ENCODE results near the gene CRYBB1.

Gene CRYBB1

GRCh38 chr22:26651815-26652214 is 34.0 kb upstream of the CRYBB1 start:
- TF ChIP-seq TSHZ2 (CRISPR knock-in tag; IDR thresholded peaks at IDR 0.05) (no peak), ZFP3 (CRISPR knock-in tag; IDR thresholded peaks at IDR 0.05) (no peak), PATZ1 (CRISPR knock-in tag; IDR thresholded peaks at IDR 0.05; ENCODE audit: borderline replicate concordance) (no peak), SNAI2 (CRISPR knock-in tag; IDR thresholded peaks at IDR 0.05) (no peak), OSR1 (CRISPR knock-in tag; IDR thresholded peaks at IDR 0.05) (no peak), ARNTL (CRISPR knock-in tag; IDR thresholded peaks at IDR 0.05; ENCODE audit: borderline replicate concordance, low read depth) (no peak), CREB5 (CRISPR knock-in tag; IDR thresholded peaks at IDR 0.05; ENCODE audit: low read depth) (no peak)
- ATAC-seq = no peak

GRCh38 chr22:26650722-26651421 is 33.0 kb upstream of the CRYBB1 start:
- TF ChIP-seq TCF4 (CRISPR knock-in tag; IDR thresholded peaks at IDR 0.05; ENCODE audit: borderline replicate concordance) = no peak
- no peak for TF ChIP-seq ZNF70 (CRISPR knock-in tag; IDR thresholded peaks at IDR 0.05)
- no peak for TF ChIP-seq CREB5 (CRISPR knock-in tag; IDR thresholded peaks at IDR 0.05; ENCODE audit: low read depth)
- no peak for TF ChIP-seq SNAI2 (CRISPR knock-in tag; IDR thresholded peaks at IDR 0.05)
- no peak for TF ChIP-seq POU6F1 (CRISPR knock-in tag; IDR thresholded peaks at IDR 0.05; ENCODE audit: borderline replicate concordance, low read depth)
- no peak for TF ChIP-seq ZFP30 (CRISPR knock-in tag; IDR thresholded peaks at IDR 0.05)
- no peak for TF ChIP-seq PPARA (CRISPR knock-in tag; IDR thresholded peaks at IDR 0.05; ENCODE audit: borderline replicate concordance)
- no peak for TF ChIP-seq PATZ1 (CRISPR knock-in tag; IDR thresholded peaks at IDR 0.05; ENCODE audit: borderline replicate concordance)
- TF ChIP-seq ISL1 (CRISPR knock-in tag; IDR thresholded peaks at IDR 0.05) = no peak
- TF ChIP-seq CSRNP3 (CRISPR knock-in tag; IDR thresholded peaks at IDR 0.05) = no peak
- no peak for TF ChIP-seq OSR1 (CRISPR knock-in tag; IDR thresholded peaks at IDR 0.05)
- no peak for TF ChIP-seq BACH2 (CRISPR knock-in tag; IDR thresholded peaks at IDR 0.05; ENCODE audit: borderline replicate concordance)
- no peak for TF ChIP-seq RARB (CRISPR knock-in tag; IDR thresholded peaks at IDR 0.05)
- no peak for TF ChIP-seq ZNF565 (CRISPR knock-in tag; conservative IDR thresholded peaks at IDR 0.05; ENCODE audit: low read depth)
- TF ChIP-seq ESRRG (CRISPR knock-in tag; IDR thresholded peaks at IDR 0.05) = no peak
- no peak for TF ChIP-seq ZC3H10 (CRISPR knock-in tag; IDR thresholded peaks at IDR 0.05)
- TF ChIP-seq CSDC2 (CRISPR knock-in tag; IDR thresholded peaks at IDR 0.05) = no peak
- TF ChIP-seq ZFP3 (CRISPR knock-in tag; IDR thresholded peaks at IDR 0.05) = no peak
- ATAC-seq = no peak
